ENCODE measurements around the gene HNRNPA2B1.

Gene HNRNPA2B1

DNA sequence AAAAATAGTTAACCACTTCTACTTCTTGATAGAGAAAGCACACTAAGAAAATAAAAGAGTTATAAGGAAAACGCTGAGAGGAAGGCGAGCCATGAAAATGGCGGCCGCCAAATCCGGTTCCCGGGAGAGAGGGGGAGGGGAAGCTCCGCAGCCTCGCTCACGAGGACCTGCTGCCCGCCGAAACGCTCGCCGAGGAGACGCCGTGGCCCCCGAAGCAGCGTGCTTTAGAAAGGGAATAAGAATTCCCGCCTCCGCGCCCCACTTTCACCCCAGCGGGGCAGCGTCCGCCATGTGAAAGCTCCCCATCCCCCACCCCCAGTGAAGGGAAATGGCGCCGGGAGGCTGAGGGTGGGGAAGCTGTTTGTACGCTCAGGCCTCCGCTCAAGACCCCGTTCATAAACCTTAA, 505 bp downstream of the HNRNPA2B1 start:
- peak overlapping the region; percentile 99 for H2BK5ac ChIP-seq (ENCODE audit: low read length)
- peaks cover 80% of the 10 kb centered on the region for H3K79me2 ChIP-seq (ENCODE audit: control insufficient read depth, insufficient read depth, low read length)
- no peak overlapping the region for H2BK15ac ChIP-seq (replicated peaks; ENCODE audit: low read depth)
- H2BK120ac ChIP-seq (ENCODE audit: low read depth, low read length) = peak overlapping the region; percentile 73
- peak overlapping the region; percentile 100 for H3K4me3 ChIP-seq (ENCODE audit: low read length)
- H3K4me1 ChIP-seq (ENCODE audit: control insufficient read depth, low read depth, low read length) = peaks cover 5% of the 10 kb centered on the region
- H3K27me3 ChIP-seq (ENCODE audit: insufficient read depth, low read length, poor library complexity) = no peaks in the 10 kb centered on the region
- peak overlapping the region; percentile 98 for H3K18ac ChIP-seq (ENCODE audit: low read length)
- no peak overlapping the region for H4K8ac ChIP-seq (ENCODE audit: low read depth, low read length)
- H3K9ac ChIP-seq (ENCODE audit: low read length) = peak overlapping the region; percentile 100
- H3K36me3 ChIP-seq (ENCODE audit: control insufficient read depth, insufficient read depth, low read length) = peaks cover 14% of the 10 kb centered on the region
- H4K5ac ChIP-seq (ENCODE audit: low read length) = no peak overlapping the region
- H3K27ac ChIP-seq (ENCODE audit: low read depth, low read length) = peak overlapping the region; percentile 99
- H3K4me2 ChIP-seq (ENCODE audit: low read length) = no peak overlapping the region
- H3K23ac ChIP-seq (ENCODE audit: low read length) = peak overlapping the region; percentile 92
- DNase-seq = peak; percentile 80
- H2AK5ac ChIP-seq (ENCODE audit: low read length) = peak overlapping the region; percentile 72
- H3K4ac ChIP-seq (ENCODE audit: low read depth, low read length) = peak overlapping the region; percentile 97
- peak overlapping the region; percentile 99 for H3K56ac ChIP-seq (ENCODE audit: low read length)
- H3K79me1 ChIP-seq (ENCODE audit: low read length) = no peaks in the 10 kb centered on the region
- WGBS (ENCODE audit: extremely low coverage, insufficient coverage, low lambda C conversion rate) = no CpG with 5 or more reads among the region's 29 CpGs

DNA sequence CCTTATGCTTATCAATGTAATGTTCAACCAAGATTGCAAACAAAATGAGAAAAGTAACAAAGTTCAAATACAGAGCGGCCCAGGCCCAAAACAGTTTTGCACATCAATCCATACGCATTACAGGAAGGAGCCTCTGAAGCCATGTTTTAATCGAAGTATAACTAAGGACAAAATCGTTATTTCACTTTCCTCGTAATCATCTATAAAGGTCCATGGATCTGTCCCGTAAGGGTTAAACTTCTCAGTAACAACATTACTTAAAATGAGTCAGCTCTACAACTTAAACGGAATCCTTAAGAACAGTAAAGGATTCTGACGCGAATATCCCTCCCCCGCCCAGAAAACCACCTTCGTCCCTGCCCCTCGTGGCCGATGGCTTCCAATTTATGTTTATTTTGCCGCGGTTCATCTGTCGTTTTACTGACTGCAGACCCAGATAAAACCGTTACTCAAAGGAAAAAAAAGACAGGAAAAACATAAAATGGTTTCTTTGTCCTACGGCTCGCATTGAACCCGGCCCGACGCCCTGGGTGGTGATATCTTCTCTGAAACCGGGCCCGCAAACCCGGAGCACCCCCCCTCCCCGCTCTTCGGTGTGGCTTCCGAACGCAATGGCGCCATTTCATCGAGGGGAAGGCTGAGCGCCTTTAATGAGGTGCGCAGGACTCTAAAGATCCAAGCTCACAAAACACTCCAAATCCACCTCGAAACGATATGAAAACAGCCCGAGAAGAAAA, 1.1 kb downstream of the HNRNPA2B1 start:
- Histone ChIP-seq H2BK15ac (replicated peaks; ENCODE audit: low read depth) (no peak overlapping the region), H3K4ac (ENCODE audit: low read depth, low read length) (peak overlapping the region; percentile 97), H3K79me2 (ENCODE audit: control insufficient read depth, insufficient read depth, low read length) (peaks cover 79% of the 10 kb centered on the region), H3K18ac (ENCODE audit: low read length) (peak overlapping the region; percentile 98), H2BK120ac (ENCODE audit: low read depth, low read length) (peak overlapping the region; percentile 50), H2BK5ac (ENCODE audit: low read length) (no peak overlapping the region), H3K56ac (ENCODE audit: low read length) (peak overlapping the region; percentile 99), H2AK5ac (ENCODE audit: low read length) (no peak overlapping the region), H3K23ac (ENCODE audit: low read length) (no peak overlapping the region), H3K36me3 (ENCODE audit: control insufficient read depth, insufficient read depth, low read length) (peaks cover 14% of the 10 kb centered on the region), H3K4me3 (ENCODE audit: low read length) (peak overlapping the region; percentile 100), H4K5ac (ENCODE audit: low read length) (no peak overlapping the region), H4K8ac (ENCODE audit: low read depth, low read length) (no peak overlapping the region), H3K9ac (ENCODE audit: low read length) (peak overlapping the region; percentile 100), H3K79me1 (ENCODE audit: low read length) (no peaks in the 10 kb centered on the region), H3K4me1 (ENCODE audit: control insufficient read depth, low read depth, low read length) (peaks cover 5% of the 10 kb centered on the region), H3K27me3 (ENCODE audit: insufficient read depth, low read length, poor library complexity) (no peaks in the 10 kb centered on the region), H3K27ac (ENCODE audit: low read depth, low read length) (peak overlapping the region; percentile 99), H3K4me2 (ENCODE audit: low read length) (no peak overlapping the region)
- DNase-seq = peak; percentile 67
- WGBS (ENCODE audit: extremely low coverage, insufficient coverage, low lambda C conversion rate) = no CpG with 5 or more reads among the region's 36 CpGs

DNA sequence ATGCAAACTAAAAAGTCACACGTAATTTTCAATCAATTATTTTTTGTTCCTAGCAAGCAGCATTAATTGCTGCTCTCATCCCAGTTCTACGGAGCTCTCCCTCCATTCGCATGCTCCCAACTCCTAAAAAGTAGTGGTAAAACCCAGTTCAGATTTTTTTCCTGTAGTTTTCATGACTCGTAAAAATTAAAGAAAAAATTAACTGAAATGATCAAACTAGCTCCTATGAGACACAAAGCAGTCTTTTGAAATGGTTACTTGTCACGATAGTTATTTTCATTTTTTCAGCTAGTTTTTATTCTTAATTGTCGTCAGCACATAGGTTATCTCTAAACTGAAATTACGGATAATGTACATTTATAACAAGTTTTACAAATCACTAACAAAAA, 1.8 kb downstream of the HNRNPA2B1 start:
- H2BK15ac ChIP-seq (replicated peaks; ENCODE audit: low read depth) = no peak overlapping the region
- no peak overlapping the region for H3K23ac ChIP-seq (ENCODE audit: low read length)

DNA sequence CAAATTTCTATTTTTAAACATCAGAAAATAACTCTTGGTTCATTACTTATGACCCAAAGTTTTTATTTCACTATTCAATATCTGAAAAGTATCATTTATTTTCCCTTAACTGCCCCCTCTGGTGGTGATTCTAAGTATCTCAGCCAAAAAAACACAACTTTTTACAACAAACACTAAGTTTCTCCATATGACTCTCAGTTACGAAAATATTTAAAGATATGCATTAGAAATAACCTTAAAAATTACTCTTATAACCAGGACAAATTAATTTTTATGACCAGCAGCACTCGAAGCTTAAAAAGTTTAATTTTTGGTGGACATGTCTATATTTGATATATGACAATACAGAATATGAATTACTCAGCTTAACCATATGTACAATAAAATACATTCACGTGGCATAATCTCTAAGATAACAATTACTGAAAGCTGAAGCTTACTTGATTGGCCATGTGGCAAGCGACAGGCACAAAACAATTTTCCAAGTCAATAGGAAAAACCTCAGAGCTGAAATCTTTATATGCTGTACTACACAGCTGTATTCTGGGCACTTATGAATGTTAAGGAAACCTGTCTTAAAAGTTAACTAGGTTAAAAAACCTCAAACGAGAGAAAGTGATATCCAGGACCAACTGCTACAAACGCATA, 2.3 kb downstream of the HNRNPA2B1 start:
- no peak for DNase-seq
- Histone ChIP-seq H3K27ac (ENCODE audit: low read depth, low read length) (no peak overlapping the region), H3K36me3 (ENCODE audit: control insufficient read depth, insufficient read depth, low read length) (peaks cover 18% of the 10 kb centered on the region)

More for the DNA sequence above, 1.8 kb downstream of the HNRNPA2B1 start:
- Histone ChIP-seq H3K4me2 (ENCODE audit: low read length) (peak overlapping the region; percentile 54), H3K36me3 (ENCODE audit: control insufficient read depth, insufficient read depth, low read length) (peaks cover 16% of the 10 kb centered on the region), H3K56ac (ENCODE audit: low read length) (peak overlapping the region; percentile 82), H3K9ac (ENCODE audit: low read length) (peak overlapping the region; percentile 94), H3K27ac (ENCODE audit: low read depth, low read length) (no peak overlapping the region), H3K79me2 (ENCODE audit: control insufficient read depth, insufficient read depth, low read length) (peaks cover 79% of the 10 kb centered on the region), H2BK5ac (ENCODE audit: low read length) (no peak overlapping the region), H3K27me3 (ENCODE audit: insufficient read depth, low read length, poor library complexity) (no peaks in the 10 kb centered on the region), H3K18ac (ENCODE audit: low read length) (no peak overlapping the region), H3K4me1 (ENCODE audit: control insufficient read depth, low read depth, low read length) (peaks cover 2% of the 10 kb centered on the region), H3K4me3 (ENCODE audit: low read length) (peak overlapping the region; percentile 97), H3K4ac (ENCODE audit: low read depth, low read length) (no peak overlapping the region), H2BK120ac (ENCODE audit: low read depth, low read length) (no peak overlapping the region), H4K8ac (ENCODE audit: low read depth, low read length) (no peak overlapping the region), H2AK5ac (ENCODE audit: low read length) (no peak overlapping the region), H3K79me1 (ENCODE audit: low read length) (no peaks in the 10 kb centered on the region), H4K5ac (ENCODE audit: low read length) (no peak overlapping the region)
- WGBS (ENCODE audit: extremely low coverage, insufficient coverage, low lambda C conversion rate) = no CpG with 5 or more reads among the region's 7 CpGs
- DNase-seq = no peak

DNA sequence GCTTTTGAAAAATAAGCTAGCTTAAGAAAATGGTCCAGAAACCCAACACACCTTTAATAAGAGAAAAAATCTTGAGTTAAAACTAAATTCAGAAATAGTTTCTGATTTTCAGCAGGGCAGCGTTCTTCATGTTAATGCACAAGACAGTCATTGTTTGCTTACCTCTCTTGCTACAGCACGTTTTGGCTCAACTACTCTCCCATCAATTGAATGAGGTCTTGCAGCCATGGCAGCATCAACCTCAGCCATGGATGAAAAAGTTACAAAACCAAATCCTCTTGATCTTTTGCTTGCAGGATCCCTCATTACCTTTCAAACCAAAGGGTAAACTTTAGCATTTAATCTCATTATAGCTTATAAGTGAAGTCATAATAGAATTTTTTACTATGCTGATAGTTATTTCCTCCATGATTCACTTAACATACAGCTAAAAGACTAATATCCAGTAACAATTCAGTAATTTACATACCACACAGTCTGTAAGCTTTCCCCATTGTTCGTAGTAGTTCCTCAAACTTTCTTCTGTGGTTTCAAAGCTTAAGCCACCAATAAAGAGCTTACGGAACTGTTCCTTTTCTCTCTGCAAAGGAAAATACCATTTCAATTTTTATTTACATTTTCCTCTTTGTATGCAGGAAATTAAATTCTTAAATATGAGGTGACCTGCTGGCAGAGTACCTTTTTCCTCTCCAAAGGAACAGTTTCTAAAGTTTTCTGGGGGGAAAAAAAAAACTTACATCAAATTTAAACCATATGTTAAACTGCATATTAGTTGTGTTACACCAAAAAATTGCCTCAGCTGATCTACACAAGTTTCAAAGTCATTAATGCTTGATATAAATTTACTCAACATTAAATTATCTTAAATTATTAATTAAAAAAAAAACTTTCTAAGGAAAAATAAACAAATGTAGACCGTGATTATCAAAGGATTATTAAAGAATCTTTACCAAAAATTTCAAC, 3.1 kb downstream of the HNRNPA2B1 start:
- Histone ChIP-seq H3K79me2 (ENCODE audit: control insufficient read depth, insufficient read depth, low read length) (peaks cover 81% of the 10 kb centered on the region), H4K5ac (ENCODE audit: low read length) (no peak overlapping the region), H2BK15ac (replicated peaks; ENCODE audit: low read depth) (no peak overlapping the region), H3K9ac (ENCODE audit: low read length) (peak overlapping the region; percentile 70), H3K27ac (ENCODE audit: low read depth, low read length) (no peak overlapping the region), H3K79me1 (ENCODE audit: low read length) (no peaks in the 10 kb centered on the region), H3K36me3 (ENCODE audit: control insufficient read depth, insufficient read depth, low read length) (peaks cover 20% of the 10 kb centered on the region), H3K4me2 (ENCODE audit: low read length) (peak overlapping the region; percentile 55), H3K4ac (ENCODE audit: low read depth, low read length) (no peak overlapping the region), H2BK5ac (ENCODE audit: low read length) (no peak overlapping the region), H3K56ac (ENCODE audit: low read length) (peak overlapping the region; percentile 80), H2AK5ac (ENCODE audit: low read length) (no peak overlapping the region), H2BK120ac (ENCODE audit: low read depth, low read length) (no peak overlapping the region), H3K23ac (ENCODE audit: low read length) (no peak overlapping the region), H3K4me3 (ENCODE audit: low read length) (peak overlapping the region; percentile 41), H4K8ac (ENCODE audit: low read depth, low read length) (no peak overlapping the region), H3K27me3 (ENCODE audit: insufficient read depth, low read length, poor library complexity) (no peaks in the 10 kb centered on the region), H3K4me1 (ENCODE audit: control insufficient read depth, low read depth, low read length) (peaks cover 2% of the 10 kb centered on the region), H3K18ac (ENCODE audit: low read length) (no peak overlapping the region)
- no peak for DNase-seq
- 100% methylated on average over 1 of the region's 5 CpGs for WGBS (ENCODE audit: extremely low coverage, insufficient coverage, low lambda C conversion rate)

More for the DNA sequence above, 2.3 kb downstream of the HNRNPA2B1 start:
- Histone ChIP-seq H4K5ac (ENCODE audit: low read length) (no peak overlapping the region), H3K4ac (ENCODE audit: low read depth, low read length) (no peak overlapping the region), H2BK15ac (replicated peaks; ENCODE audit: low read depth) (no peak overlapping the region), H3K23ac (ENCODE audit: low read length) (no peak overlapping the region), H3K79me1 (ENCODE audit: low read length) (no peaks in the 10 kb centered on the region), H3K4me1 (ENCODE audit: control insufficient read depth, low read depth, low read length) (peaks cover 2% of the 10 kb centered on the region), H4K8ac (ENCODE audit: low read depth, low read length) (no peak overlapping the region), H3K9ac (ENCODE audit: low read length) (peak overlapping the region; percentile 94), H2BK120ac (ENCODE audit: low read depth, low read length) (no peak overlapping the region), H3K27me3 (ENCODE audit: insufficient read depth, low read length, poor library complexity) (no peaks in the 10 kb centered on the region), H3K56ac (ENCODE audit: low read length) (peak overlapping the region; percentile 82), H2BK5ac (ENCODE audit: low read length) (no peak overlapping the region), H3K4me2 (ENCODE audit: low read length) (peak overlapping the region; percentile 54), H2AK5ac (ENCODE audit: low read length) (no peak overlapping the region), H3K18ac (ENCODE audit: low read length) (no peak overlapping the region), H3K79me2 (ENCODE audit: control insufficient read depth, insufficient read depth, low read length) (peaks cover 81% of the 10 kb centered on the region), H3K4me3 (ENCODE audit: low read length) (peak overlapping the region; percentile 97)
- WGBS (ENCODE audit: extremely low coverage, insufficient coverage, low lambda C conversion rate) = no CpG with 5 or more reads among the region's 6 CpGs
